MM.1S (cell line): ENCODE data around the gene OSBPL5.

Experiments
- EZH2 ChIP-seq: fragments of 300-600 bp; sonication (generic); optimal IDR thresholded peaks from 2 replicates; pipeline ENCODE3; 2017; ENCODE audit warnings: low read depth, mild to moderate bottlenecking, antibody characterized with exemption, low read length, mixed read lengths
- EZH2phosphoT487 ChIP-seq: fragments of 300-600 bp; sonication (generic); IDR thresholded peaks from 2 replicates; pipeline ENCODE4 v1.6.1; 2018; ENCODE audit warnings: antibody characterized with exemption, low read length
- TF ChIP-seq, protein P1 (sequence below): fragments of 300-600 bp; sonication (generic); IDR thresholded peaks from 2 replicates; pipeline ENCODE4 v1.5.1; 2016; ENCODE audit warnings: antibody characterized with exemption, low read length, mixed read lengths

DNA sequence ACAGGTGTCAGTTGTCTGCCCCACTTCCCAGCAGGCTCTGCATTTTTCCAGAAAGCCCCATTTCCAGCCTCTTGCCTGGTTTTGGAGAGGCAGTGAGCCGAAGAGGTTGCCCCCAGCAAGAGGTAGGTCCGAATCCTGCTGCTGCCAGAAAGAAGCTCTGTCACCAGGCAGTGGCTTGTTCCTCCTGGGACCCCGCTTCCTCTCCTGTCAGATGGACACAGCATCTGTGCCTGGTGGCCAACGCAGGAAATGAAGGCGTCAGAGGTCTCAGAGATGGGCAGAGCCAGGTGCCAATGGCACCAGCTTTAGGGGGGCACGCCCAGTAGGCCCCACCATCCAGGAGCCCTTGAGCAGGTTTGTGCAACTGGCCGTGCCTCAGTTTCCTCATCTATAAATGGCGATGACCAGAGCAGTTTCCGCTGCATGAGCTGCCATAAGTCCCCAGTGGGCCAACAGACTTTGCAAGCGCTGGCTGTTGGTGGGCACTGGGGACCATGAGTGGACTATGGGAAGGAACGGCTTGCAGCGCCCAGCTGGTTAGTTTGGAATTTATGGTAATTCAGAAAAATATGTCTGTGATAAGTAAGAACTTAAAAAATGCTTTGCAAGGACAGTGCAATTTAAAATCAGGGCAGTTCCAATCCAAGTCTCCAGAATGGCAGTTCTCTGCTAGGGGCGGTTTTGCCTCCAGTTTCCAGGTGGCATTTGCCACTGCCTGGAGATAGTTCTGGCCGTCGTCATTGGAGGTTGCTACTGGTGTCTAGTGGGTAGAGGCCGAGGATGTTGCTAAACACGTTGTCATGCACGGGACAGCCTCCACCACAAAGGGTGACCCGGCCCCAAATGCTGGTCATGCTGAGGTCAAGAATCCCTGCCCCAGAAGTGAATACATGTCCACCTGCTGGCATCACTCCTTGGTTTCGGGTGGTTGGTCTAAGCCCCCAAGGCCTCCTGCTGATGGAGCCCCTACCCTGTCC is 2.3 kb upstream of the OSBPL5 start:
- TF ChIP-seq, protein P1, sequence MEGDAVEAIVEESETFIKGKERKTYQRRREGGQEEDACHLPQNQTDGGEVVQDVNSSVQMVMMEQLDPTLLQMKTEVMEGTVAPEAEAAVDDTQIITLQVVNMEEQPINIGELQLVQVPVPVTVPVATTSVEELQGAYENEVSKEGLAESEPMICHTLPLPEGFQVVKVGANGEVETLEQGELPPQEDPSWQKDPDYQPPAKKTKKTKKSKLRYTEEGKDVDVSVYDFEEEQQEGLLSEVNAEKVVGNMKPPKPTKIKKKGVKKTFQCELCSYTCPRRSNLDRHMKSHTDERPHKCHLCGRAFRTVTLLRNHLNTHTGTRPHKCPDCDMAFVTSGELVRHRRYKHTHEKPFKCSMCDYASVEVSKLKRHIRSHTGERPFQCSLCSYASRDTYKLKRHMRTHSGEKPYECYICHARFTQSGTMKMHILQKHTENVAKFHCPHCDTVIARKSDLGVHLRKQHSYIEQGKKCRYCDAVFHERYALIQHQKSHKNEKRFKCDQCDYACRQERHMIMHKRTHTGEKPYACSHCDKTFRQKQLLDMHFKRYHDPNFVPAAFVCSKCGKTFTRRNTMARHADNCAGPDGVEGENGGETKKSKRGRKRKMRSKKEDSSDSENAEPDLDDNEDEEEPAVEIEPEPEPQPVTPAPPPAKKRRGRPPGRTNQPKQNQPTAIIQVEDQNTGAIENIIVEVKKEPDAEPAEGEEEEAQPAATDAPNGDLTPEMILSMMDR = no peak
- TF ChIP-seq EZH2 (no peak), EZH2phosphoT487 (no peak)
